Lower lobe of right lung (tissue), 2 donors: ENCODE results near the gene DAB2IP. TPM values are rescaled to one million over a fixed set of nuclear protein-coding genes. Genes with fewer than 3 reads are reported as not detected.
A peak's percentile ranks its signal among the peaks of the same experiment; 100 is the strongest.

ENCODE experiments used
- ATAC-seq, 2 donors: fragments of 200-7000 bp; cut with Tn5 transposase; one replicate each; pipeline ENCODE4 v1.9.1; 2020 to 2022; ENCODE audit warnings: mild to moderate bottlenecking in 2 of 2, moderate library complexity in 2 of 2
- DNase-seq: peaks from one replicate; pipeline ENCODE4 v3.0.0-alpha.2; 2020
- H3K27ac ChIP-seq: fragments of 200-600 bp; one replicate; pipeline ENCODE4 v1.8.0; 2022
- H3K27me3 ChIP-seq: fragments of 200-600 bp; one replicate; pipeline ENCODE4 v1.8.0; 2022; ENCODE audit warnings: low read depth
- H3K36me3 ChIP-seq: fragments of 200-600 bp; one replicate; pipeline ENCODE4 v1.8.0; 2022; ENCODE audit warnings: mild to moderate bottlenecking
- H3K4me1 ChIP-seq: fragments of 200-600 bp; one replicate; pipeline ENCODE4 v1.8.0; 2022
- H3K4me3 ChIP-seq: fragments of 200-600 bp; one replicate; pipeline ENCODE4 v1.8.0; 2022; ENCODE audit warnings: mild to moderate bottlenecking
- H3K9me3 ChIP-seq: fragments of 200-600 bp; one replicate; pipeline ENCODE4 v1.8.0; 2022
- CTCF ChIP-seq: fragments of 200-600 bp; IDR thresholded peaks from one replicate; pipeline ENCODE4 v1.8.0; 2022; ENCODE audit warnings: antibody characterized with exemption, mild to moderate bottlenecking
- intact Hi-C: fragments of 100-400 bp; cut with DNase I; formaldehyde crosslinking; loops from one replicate; pipeline ENCODE4 v1.11.0; 2022
- total RNA-seq: library from RNA; stranded (reverse); fragmentation: NEBNext Ultra II Directional; extraction: Animal tissue kit (Norgen Biotek cat#: 25700); gene quantifications from one replicate; pipeline ENCODE4 v1.2.1, GENCODE V29; 2021
- donor health status: DM: no; HTN: yes; CAD: no; lungs with severe emphysema.

DAB2IP gene
- total RNA-seq, 1 donor from 2014 or later, result 54.1 TPM

- Histone ChIP-seq H3K27me3 (no peaks in the 10 kb centered on the region), H3K4me3 (no peak overlapping the region), H3K9me3 (no peaks in the 10 kb centered on the region), H3K36me3 (peaks cover 2% of the 10 kb centered on the region), H3K4me1 (peaks cover 16% of the 10 kb centered on the region), H3K27ac (no peak overlapping the region)
- DNase-seq (peak; percentile 77), ATAC-seq (peak; percentile 83 to 86)
- intact Hi-C loops, result loop anchor here (10.0 kb wide), 1 partner anchor 308 kb away; no protein-coding TSS in a partner anchor
- TF ChIP-seq CTCF, result peak; percentile 89
These were observed 35.6 kb downstream of the DAB2IP start for GRCh38 chr9:121686930-121687541.

GRCh38 chr9:121688146-121688680 lies 36.8 kb downstream of the DAB2IP start:
- H3K36me3 ChIP-seq, result no peaks in the 10 kb centered on the region
- no peak overlapping the region for H3K4me3 ChIP-seq
- H3K4me1 ChIP-seq, result peaks cover 28% of the 10 kb centered on the region
- no peak for TF ChIP-seq CTCF
- peak; percentile 10 for DNase-seq
- H3K27me3 ChIP-seq, result no peaks in the 10 kb centered on the region
- ATAC-seq, result no peak
- no peak overlapping the region for H3K27ac ChIP-seq
- intact Hi-C loops, result loop anchor here (10.0 kb wide), 1 partner anchor 307 kb away; no protein-coding TSS in a partner anchor
- no peaks in the 10 kb centered on the region for H3K9me3 ChIP-seq

- H3K36me3 ChIP-seq, result no peaks in the 10 kb centered on the region
- H3K27me3 ChIP-seq, result no peaks in the 10 kb centered on the region
- H3K4me1 ChIP-seq, result peaks cover 28% of the 10 kb centered on the region
- TF ChIP-seq CTCF, result no peak
- DNase-seq, result peak; percentile 22
- no peak overlapping the region for H3K4me3 ChIP-seq
- no peak for ATAC-seq
- no peak overlapping the region for H3K27ac ChIP-seq
- intact Hi-C loops, result loop anchor here (10.0 kb wide), 1 partner anchor 306 kb away; no protein-coding TSS in a partner anchor
- no peaks in the 10 kb centered on the region for H3K9me3 ChIP-seq
These were observed 37.2 kb downstream of the DAB2IP start for GRCh38 chr9:121688681-121689080.

- no peaks in the 10 kb centered on the region for H3K9me3 ChIP-seq
- no peak overlapping the region for H3K27ac ChIP-seq
- no peaks in the 10 kb centered on the region for H3K36me3 ChIP-seq
- peaks cover 28% of the 10 kb centered on the region for H3K4me1 ChIP-seq
- peak; percentile 35 for DNase-seq
- ATAC-seq, result no peak
- no peak for TF ChIP-seq CTCF
- no peaks in the 10 kb centered on the region for H3K27me3 ChIP-seq
- intact Hi-C loops, result loop anchor here (10.0 kb wide), 1 partner anchor 305 kb away; no protein-coding TSS in a partner anchor
- no peak overlapping the region for H3K4me3 ChIP-seq
These were observed 38.2 kb downstream of the DAB2IP start for GRCh38 chr9:121689461-121690157.

- TF ChIP-seq CTCF, result no peak
- intact Hi-C loops, result no loop called here
- DNase-seq (peak; percentile 39), ATAC-seq (no peak)
- H3K27me3 ChIP-seq, result no peaks in the 10 kb centered on the region
- H3K36me3 ChIP-seq, result no peaks in the 10 kb centered on the region
- no peak overlapping the region for H3K27ac ChIP-seq
- H3K4me3 ChIP-seq, result no peak overlapping the region
- H3K9me3 ChIP-seq, result no peaks in the 10 kb centered on the region
- peaks cover 28% of the 10 kb centered on the region for H3K4me1 ChIP-seq
These were observed 38.9 kb downstream of the DAB2IP start for GRCh38 chr9:121690316-121690715.
